Large intestine (tissue), 3 donors: ENCODE measurements around the gene ADAMTS20. TPM values are rescaled to one million over a fixed set of nuclear protein-coding genes. Genes with fewer than 3 reads are reported as not detected.

ENCODE experiments used
- DNase-seq, 2 donors: peaks; one replicate each; pipeline versions ENCODE4 v3.0.0 to v3.0.0-alpha.2; 2013
- H3K27ac ChIP-seq: one replicate; pipeline ENCODE4 v1.5.1; 2013; ENCODE audit warnings: low read length
- H3K27me3 ChIP-seq: 2 replicates; pipeline ENCODE4 v1.6.1; 2013; ENCODE audit warnings: low read length; ENCODE audit not compliant: control insufficient read depth, insufficient read depth
- H3K36me3 ChIP-seq: 2 replicates; pipeline ENCODE4 v1.6.1; 2013; ENCODE audit warnings: low read length; ENCODE audit not compliant: control insufficient read depth, insufficient read depth
- H3K4me1 ChIP-seq: one replicate; pipeline ENCODE4 v1.6.1; 2013; ENCODE audit warnings: low read length; ENCODE audit not compliant: control insufficient read depth, insufficient read depth
- H3K4me3 ChIP-seq: one replicate; pipeline ENCODE4 v1.5.1; 2013; ENCODE audit warnings: low read length
- H3K9me3 ChIP-seq: one replicate; pipeline ENCODE4 v1.6.1; 2013; ENCODE audit warnings: mild to moderate bottlenecking, low read depth, low read length, moderate library complexity; ENCODE audit not compliant: control insufficient read depth
- WGBS: methylation state at CpG from one replicate; pipeline ENCODE4 v1.1.5; 2013; ENCODE audit warnings: low lambda C conversion rate; ENCODE audit not compliant: insufficient coverage; 5-methylcytosine and 5-hydroxymethylcytosine counted together
- polyA plus RNA-seq: library from polyadenylated mRNA; unstranded; fragments of 120-200 nt; gene quantifications from one replicate; pipeline ENCODE4 v1.2.1, GENCODE V29; 2013

The ADAMTS20 gene
- polyA plus RNA-seq, 1 donor = 0.49 TPM

DNA sequence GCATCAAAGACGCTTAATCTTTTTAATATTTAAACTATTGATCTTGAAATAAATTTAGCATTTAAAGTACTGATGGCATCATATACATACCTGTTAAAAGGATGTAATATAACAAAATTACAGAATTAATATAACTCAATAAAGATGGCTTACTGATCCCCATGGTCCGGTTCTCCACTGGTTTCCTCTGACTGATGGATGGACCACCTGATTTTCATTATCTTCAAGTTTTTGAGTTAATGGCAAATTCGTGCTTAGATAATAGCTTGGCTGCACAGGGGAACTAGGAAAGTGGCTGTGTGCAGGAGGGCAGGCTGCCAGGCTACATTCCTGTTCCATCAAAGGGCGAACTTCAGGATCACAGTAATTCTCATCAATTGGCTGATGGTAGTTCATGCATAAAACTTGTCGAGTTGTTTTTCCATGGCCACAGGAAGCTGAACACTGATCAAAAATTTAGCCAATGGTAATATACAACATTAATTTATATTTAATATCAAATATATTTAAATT, 123.9 kb downstream of the ADAMTS20 start:
- no peak overlapping the region for H3K4me3 ChIP-seq
- no peaks in the 10 kb centered on the region for H3K36me3 ChIP-seq
- no peaks in the 10 kb centered on the region for H3K4me1 ChIP-seq
- DNase-seq = no peak
- H3K27ac ChIP-seq = no peak overlapping the region
- H3K9me3 ChIP-seq = no peaks in the 10 kb centered on the region
- no peaks in the 10 kb centered on the region for H3K27me3 ChIP-seq
- 80% methylated on average over 1 of the region's 5 CpGs for WGBS

DNA sequence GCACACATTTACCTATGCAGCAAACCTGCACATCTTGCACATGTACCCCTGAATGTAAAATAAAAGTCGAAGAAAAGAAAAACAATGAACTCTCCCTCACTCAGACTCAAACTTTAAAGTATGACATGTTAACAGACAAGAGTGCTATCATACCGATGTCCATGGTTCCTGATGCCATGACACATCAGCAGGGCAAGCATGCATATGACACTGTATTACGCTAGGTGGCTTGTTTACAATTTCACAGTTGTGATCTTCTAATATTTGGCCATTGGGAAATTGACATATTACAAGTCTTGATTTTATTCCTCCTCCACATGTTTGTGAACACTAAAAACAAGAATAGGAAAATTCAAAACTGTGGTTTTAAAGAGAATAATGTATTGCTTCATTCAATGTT, 126.6 kb downstream of the ADAMTS20 start:
- H3K4me3 ChIP-seq = no peak overlapping the region
- WGBS = 83% methylated on average over 1 of the region's 3 CpGs
- no peaks in the 10 kb centered on the region for H3K36me3 ChIP-seq
- H3K9me3 ChIP-seq = no peaks in the 10 kb centered on the region
- H3K4me1 ChIP-seq = no peaks in the 10 kb centered on the region
- H3K27ac ChIP-seq = no peak overlapping the region
- no peak for DNase-seq
- no peaks in the 10 kb centered on the region for H3K27me3 ChIP-seq

DNA sequence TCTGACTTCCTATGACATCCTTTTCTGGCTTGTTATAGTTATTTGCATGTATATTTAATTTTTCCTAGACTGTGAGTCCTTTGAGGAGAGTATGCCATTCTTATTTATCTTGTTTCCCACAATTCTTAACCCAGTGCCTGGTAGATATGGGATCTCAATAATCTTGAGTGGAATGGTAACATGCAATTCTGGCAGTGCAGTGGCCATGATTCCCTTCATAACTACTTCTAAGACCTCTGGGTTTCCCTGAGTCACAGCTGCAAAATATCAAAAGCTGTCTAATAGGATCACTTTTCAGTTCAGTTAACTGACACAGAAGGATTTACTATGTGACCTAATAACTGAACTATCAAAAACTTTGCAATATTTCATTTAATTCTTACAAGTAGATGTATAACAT, 135.0 kb downstream of the ADAMTS20 start:
- no peak overlapping the region for H3K27ac ChIP-seq
- H3K4me3 ChIP-seq = no peak overlapping the region
- H3K27me3 ChIP-seq = no peaks in the 10 kb centered on the region
- H3K9me3 ChIP-seq = no peaks in the 10 kb centered on the region
- H3K36me3 ChIP-seq = no peaks in the 10 kb centered on the region
- no peaks in the 10 kb centered on the region for H3K4me1 ChIP-seq
- no peak for DNase-seq

DNA sequence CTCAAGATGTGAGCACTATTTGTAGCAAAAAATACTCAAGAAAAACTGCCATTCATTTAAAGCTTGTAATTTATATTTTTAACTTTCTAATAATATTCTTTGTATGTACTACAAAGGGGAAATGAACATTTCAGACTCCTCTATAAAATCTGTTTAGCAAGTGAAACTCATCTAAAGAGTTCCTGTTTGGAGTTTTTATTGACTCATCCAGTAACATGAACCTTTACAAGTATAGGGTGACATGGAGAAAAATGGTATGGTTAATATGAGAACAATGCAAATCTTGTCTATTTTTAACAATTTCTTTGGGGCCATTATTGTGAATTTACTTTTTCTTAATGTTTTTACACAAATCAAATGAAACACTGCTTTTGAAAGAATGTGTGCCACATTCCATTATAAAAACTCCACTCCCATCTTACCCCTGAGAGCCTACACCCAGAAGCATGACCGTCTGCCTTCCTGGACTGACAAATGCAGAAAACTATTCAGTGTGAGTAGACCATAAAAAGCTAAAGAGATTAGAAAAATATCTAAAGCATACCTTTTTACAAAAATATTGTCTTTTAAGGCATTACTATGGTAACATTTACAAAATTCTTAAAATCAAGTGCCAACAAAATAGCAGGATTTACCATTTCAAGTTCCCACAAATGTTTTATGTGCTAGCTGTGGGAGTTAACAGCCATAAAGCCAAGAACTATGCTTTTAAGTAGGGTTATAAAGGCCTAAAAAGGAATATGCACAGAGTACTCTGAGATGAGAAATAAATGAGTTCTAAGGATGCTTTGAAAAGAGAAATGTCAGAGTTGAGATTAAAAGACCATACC, 144.0 kb downstream of the ADAMTS20 start:
- WGBS = no CpG with 5 or more reads among the region's 1 CpG
- DNase-seq = no peak
- Histone ChIP-seq H3K27me3 (no peaks in the 10 kb centered on the region), H3K36me3 (no peaks in the 10 kb centered on the region), H3K9me3 (no peaks in the 10 kb centered on the region), H3K4me3 (no peak overlapping the region), H3K27ac (no peak overlapping the region), H3K4me1 (no peaks in the 10 kb centered on the region)

DNA sequence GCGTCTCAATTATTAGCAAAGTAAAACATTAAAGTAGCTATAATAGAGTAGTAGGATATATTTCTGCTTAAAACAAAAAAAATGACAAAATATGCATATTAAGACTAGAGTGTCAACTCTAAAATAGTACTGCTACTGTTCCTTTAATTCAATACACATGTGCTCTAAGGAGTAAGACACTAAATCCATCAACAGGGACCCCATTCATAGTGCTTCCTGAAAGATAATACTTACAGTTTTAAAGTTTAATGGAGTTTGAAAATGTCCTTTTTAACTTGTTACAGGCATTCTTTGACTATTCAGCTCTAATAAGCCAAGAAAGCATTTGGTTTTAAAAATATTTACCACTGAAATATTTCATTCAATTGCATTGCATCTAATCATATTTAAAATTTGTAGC, 145.2 kb downstream of the ADAMTS20 start:
- Histone ChIP-seq H3K27ac (no peak overlapping the region), H3K27me3 (no peaks in the 10 kb centered on the region), H3K4me3 (no peak overlapping the region), H3K36me3 (no peaks in the 10 kb centered on the region), H3K4me1 (no peaks in the 10 kb centered on the region), H3K9me3 (no peaks in the 10 kb centered on the region)
- DNase-seq = no peak
- WGBS = 100% methylated on average over 1 of the region's 1 CpG

DNA sequence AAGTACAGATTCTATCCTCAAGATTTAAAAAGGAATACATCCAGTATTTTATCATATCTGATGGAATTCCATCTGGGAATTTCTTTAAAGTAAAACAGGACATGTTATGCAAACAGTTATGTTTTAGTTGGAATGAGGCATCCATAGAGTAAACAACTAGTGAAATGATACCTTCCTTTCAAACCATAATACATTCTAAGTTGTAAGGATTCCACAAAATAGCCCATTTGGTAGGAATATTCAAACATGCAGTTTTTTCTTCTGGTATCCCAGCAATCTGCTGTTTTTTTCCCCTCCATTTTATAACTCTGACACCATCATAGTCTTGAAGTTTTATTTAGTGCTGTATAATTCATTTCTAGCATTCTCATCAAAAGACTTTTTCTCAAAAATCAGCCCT, 149.6 kb downstream of the ADAMTS20 start:
- Histone ChIP-seq H3K36me3 (no peaks in the 10 kb centered on the region), H3K4me1 (no peaks in the 10 kb centered on the region), H3K9me3 (no peaks in the 10 kb centered on the region), H3K4me3 (no peak overlapping the region), H3K27me3 (no peaks in the 10 kb centered on the region), H3K27ac (no peak overlapping the region)
- no peak for DNase-seq

DNA sequence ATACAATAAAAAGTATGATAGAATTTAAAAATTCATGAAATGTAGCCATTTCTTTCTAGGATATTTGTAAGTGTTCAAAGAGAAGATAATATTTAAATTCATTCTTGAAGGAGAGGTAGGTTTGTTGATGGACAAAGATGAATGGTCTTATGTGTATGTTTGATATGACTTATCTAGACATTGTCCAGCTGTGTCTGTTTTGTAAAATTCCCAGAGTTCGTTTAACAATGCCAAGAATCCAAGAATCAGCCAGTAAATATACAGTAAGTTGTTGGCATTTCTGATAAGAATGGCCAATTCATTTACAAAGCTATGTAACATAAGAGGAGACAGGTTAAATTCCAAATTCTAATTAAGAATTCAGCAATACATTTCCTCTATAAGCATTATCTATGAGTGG, 150.9 kb downstream of the ADAMTS20 start:
- no peak overlapping the region for H3K4me3 ChIP-seq
- H3K9me3 ChIP-seq = no peaks in the 10 kb centered on the region
- WGBS = no CpG with 5 or more reads among the region's 1 CpG
- no peaks in the 10 kb centered on the region for H3K36me3 ChIP-seq
- no peak overlapping the region for H3K27ac ChIP-seq
- H3K27me3 ChIP-seq = no peaks in the 10 kb centered on the region
- H3K4me1 ChIP-seq = no peaks in the 10 kb centered on the region
- DNase-seq = no peak

DNA sequence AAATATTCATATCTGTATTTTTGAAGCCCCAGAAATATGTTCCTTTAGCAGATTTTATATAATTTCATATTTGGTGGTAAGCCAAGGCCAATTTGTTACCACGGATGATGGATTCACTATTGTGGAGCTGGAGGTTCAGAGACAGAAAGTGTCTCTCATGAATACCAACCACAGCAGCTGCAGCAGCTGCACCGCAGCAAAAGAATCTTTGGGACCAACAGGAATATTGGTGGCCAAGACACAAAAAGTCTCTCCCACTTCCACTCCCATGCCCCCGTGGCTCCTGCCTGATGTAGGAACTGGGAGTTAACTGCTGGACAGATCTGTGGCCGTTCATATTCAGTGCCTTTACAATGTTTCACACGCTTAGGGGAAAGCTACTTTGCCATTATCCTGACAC, 155.3 kb downstream of the ADAMTS20 start:
- H3K27me3 ChIP-seq = no peaks in the 10 kb centered on the region
- no peak overlapping the region for H3K4me3 ChIP-seq
- DNase-seq = no peak
- no peaks in the 10 kb centered on the region for H3K4me1 ChIP-seq
- H3K36me3 ChIP-seq = no peaks in the 10 kb centered on the region
- no peaks in the 10 kb centered on the region for H3K9me3 ChIP-seq
- WGBS = no CpG with 5 or more reads among the region's 5 CpGs
- H3K27ac ChIP-seq = no peak overlapping the region

DNA sequence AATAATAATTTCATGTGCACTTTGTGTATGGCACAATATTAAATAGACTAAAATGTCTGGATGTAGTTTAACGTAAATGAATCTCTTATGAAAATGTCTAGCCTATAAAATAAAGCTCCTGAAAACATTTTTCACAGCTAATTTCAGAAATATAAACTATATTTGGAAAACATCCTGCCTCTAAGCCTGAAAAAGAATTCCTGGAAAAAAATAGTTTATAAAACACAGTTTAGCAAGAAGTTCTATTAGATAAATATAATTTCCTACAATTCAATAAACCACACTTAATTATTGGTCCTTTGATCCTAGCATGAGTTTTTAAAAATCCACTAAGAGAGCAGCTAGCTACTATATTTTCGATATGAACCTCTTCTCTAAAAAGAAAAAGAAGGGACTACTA, 159.9 kb downstream of the ADAMTS20 start:
- H3K9me3 ChIP-seq = no peaks in the 10 kb centered on the region
- 71% methylated on average over 2 of the region's 2 CpGs for WGBS

DNA sequence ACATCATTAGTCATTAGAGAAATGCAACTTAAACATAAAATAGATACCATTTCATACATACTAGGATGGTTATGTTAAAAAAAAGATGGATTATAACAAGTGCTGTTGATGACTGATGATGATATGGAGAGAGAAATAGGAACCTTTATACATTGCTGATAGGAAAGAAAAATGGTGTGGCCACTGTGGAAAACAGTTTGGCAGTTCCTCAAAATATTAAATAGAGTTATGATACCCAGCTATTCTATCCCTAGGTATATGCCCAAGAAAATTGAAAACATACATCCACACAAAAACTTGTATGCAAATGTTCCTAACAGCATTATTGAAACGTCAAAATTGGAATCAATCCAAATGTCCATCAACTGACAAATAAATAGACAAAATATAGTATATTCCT, 170.1 kb downstream of the ADAMTS20 start:
- no peaks in the 10 kb centered on the region for H3K27me3 ChIP-seq
- no peaks in the 10 kb centered on the region for H3K36me3 ChIP-seq
- no peaks in the 10 kb centered on the region for H3K4me1 ChIP-seq
- H3K27ac ChIP-seq = no peak overlapping the region
- no peak for DNase-seq
- WGBS = no CpG with 5 or more reads among the region's 1 CpG
- H3K9me3 ChIP-seq = peaks cover 5% of the 10 kb centered on the region
- no peak overlapping the region for H3K4me3 ChIP-seq

More for the DNA sequence above, 159.9 kb downstream of the ADAMTS20 start:
- H3K4me1 ChIP-seq = no peaks in the 10 kb centered on the region
- H3K27ac ChIP-seq = no peak overlapping the region
- no peaks in the 10 kb centered on the region for H3K27me3 ChIP-seq
- DNase-seq = no peak
- no peaks in the 10 kb centered on the region for H3K36me3 ChIP-seq
- H3K4me3 ChIP-seq = no peak overlapping the region

DNA sequence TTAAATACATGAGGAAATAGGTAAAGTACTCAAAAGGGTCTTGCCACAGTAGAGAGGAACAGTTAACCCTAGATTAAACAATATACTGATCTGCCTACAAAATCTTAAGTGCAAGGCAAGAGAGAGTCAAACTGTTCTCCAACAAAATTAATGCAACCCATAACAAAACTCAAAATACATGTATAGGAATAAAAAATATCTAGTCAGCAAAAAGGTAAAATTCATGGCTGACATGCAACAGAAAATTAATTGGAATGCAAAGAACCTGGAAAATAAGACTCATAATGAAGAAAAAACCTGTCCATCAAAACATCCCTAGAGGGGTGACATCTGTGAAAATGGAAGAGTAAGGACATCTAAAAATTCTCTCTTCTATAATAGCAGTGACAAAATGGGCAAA, 173.6 kb downstream of the ADAMTS20 start:
- Histone ChIP-seq H3K4me1 (no peaks in the 10 kb centered on the region), H3K9me3 (peaks cover 5% of the 10 kb centered on the region), H3K36me3 (no peaks in the 10 kb centered on the region), H3K4me3 (no peak overlapping the region), H3K27ac (no peak overlapping the region), H3K27me3 (no peaks in the 10 kb centered on the region)
- no peak for DNase-seq
